ENCODE data around the gene FOXA2.

FOXA2 gene

GRCh38 chr20:22626496-22626895, 42.1 kb upstream of the FOXA2 start:
- Histone ChIP-seq H3K79me1 (ENCODE audit: low read length) (no peaks in the 10 kb centered on the region), H3K4me2 (ENCODE audit: low read length) (no peak overlapping the region), H3K9me3 (ENCODE audit: insufficient read depth, low read depth, low read length) (peaks cover 2% of the 10 kb centered on the region), H3K27ac (ENCODE audit: low read depth, low read length) (no peak overlapping the region), H2AFZ (ENCODE audit: insufficient read depth, low read length, poor library complexity) (no peak overlapping the region), H2BK12ac (ENCODE audit: low read length) (no peak overlapping the region), H2BK5ac (ENCODE audit: low read depth, low read length, poor library complexity) (no peak overlapping the region), H3K4me1 (ENCODE audit: control insufficient read depth in 1 of 2, insufficient read depth in 2 of 2, low read length in 2 of 2) (no peaks in the 10 kb centered on the region), H3K27me3 (ENCODE audit: insufficient read depth, low read length) (no peaks in the 10 kb centered on the region), H4K12ac (ENCODE audit: low read depth, low read length) (no peak overlapping the region), H2BK120ac (ENCODE audit: insufficient read depth, low read length, poor library complexity) (no peak overlapping the region), H3K4ac (ENCODE audit: low read depth, low read length) (no peak overlapping the region), H3K23ac (ENCODE audit: low read length) (no peak overlapping the region), H3K14ac (ENCODE audit: low read length) (no peak overlapping the region), H3K36me3 (ENCODE audit: control insufficient read depth in 1 of 2, insufficient read depth in 2 of 2, low read length in 2 of 2) (no peaks in the 10 kb centered on the region), H3K18ac (ENCODE audit: low read length) (no peak overlapping the region), H4K8ac (ENCODE audit: low read depth, low read length) (no peak overlapping the region), H3K79me2 (ENCODE audit: control insufficient read depth, insufficient read depth, low read length, poor library complexity) (no peaks in the 10 kb centered on the region), H3K9ac (ENCODE audit: low read length) (no peak overlapping the region), H2AK5ac (ENCODE audit: low read length) (no peak overlapping the region), H3K4me3 (ENCODE audit: low read depth, low read length) (no peak overlapping the region), H4K91ac (ENCODE audit: low read depth, low read length) (no peak overlapping the region)
- DNase-seq = no peak
- no CpG with 5 or more reads among the region's 1 CpG for WGBS (ENCODE audit: extremely low coverage, insufficient coverage, insufficient read length)

DNA sequence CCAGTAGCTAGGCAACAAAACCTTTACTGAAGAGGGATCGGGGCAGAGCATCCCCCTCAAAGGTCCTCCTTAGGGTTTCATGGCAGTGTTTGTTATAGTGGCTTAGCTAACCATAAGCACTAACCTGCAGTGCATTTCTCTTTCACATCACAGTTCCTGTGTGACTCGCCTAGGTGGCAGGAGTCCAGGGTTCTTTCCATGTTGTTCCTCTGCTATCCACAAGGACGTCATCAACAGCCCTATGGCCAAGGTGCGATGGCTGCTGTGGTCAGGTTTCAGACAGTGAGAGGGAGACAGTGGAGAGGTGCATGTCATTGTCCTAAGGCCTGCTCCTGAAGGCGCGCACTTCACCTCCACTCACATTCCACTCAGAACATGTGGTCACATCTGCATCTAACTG, 38.8 kb upstream of the FOXA2 start:
- H3K14ac ChIP-seq (ENCODE audit: low read length) = no peak overlapping the region
- no peaks in the 10 kb centered on the region for H3K36me3 ChIP-seq (ENCODE audit: control insufficient read depth in 1 of 2, insufficient read depth in 2 of 2, low read length in 2 of 2)
- no peaks in the 10 kb centered on the region for H3K4me1 ChIP-seq (ENCODE audit: control insufficient read depth in 1 of 2, insufficient read depth in 2 of 2, low read length in 2 of 2)
- H4K12ac ChIP-seq (ENCODE audit: low read depth, low read length) = no peak overlapping the region
- H4K91ac ChIP-seq (ENCODE audit: low read depth, low read length) = no peak overlapping the region
- no peak overlapping the region for H2BK5ac ChIP-seq (ENCODE audit: low read depth, low read length, poor library complexity)
- no peak overlapping the region for H3K9ac ChIP-seq (ENCODE audit: low read length)
- WGBS (ENCODE audit: extremely low coverage, insufficient coverage, insufficient read length) = no CpG with 5 or more reads among the region's 6 CpGs
- H2AK5ac ChIP-seq (ENCODE audit: low read length) = no peak overlapping the region
- no peaks in the 10 kb centered on the region for H3K79me1 ChIP-seq (ENCODE audit: low read length)
- no peak overlapping the region for H3K4ac ChIP-seq (ENCODE audit: low read depth, low read length)
- peaks cover 2% of the 10 kb centered on the region for H3K9me3 ChIP-seq (ENCODE audit: insufficient read depth, low read depth, low read length)
- H3K27ac ChIP-seq (ENCODE audit: low read depth, low read length) = no peak overlapping the region
- H3K4me3 ChIP-seq (ENCODE audit: low read depth, low read length) = no peak overlapping the region
- H3K79me2 ChIP-seq (ENCODE audit: control insufficient read depth, insufficient read depth, low read length, poor library complexity) = no peaks in the 10 kb centered on the region
- H3K23ac ChIP-seq (ENCODE audit: low read length) = no peak overlapping the region
- no peak overlapping the region for H3K4me2 ChIP-seq (ENCODE audit: low read length)
- H3K27me3 ChIP-seq (ENCODE audit: insufficient read depth, low read length) = no peaks in the 10 kb centered on the region
- no peak overlapping the region for H3K18ac ChIP-seq (ENCODE audit: low read length)
- no peak for DNase-seq
- H2AFZ ChIP-seq (ENCODE audit: insufficient read depth, low read length, poor library complexity) = no peak overlapping the region
- H2BK120ac ChIP-seq (ENCODE audit: insufficient read depth, low read length, poor library complexity) = no peak overlapping the region
- H2BK12ac ChIP-seq (ENCODE audit: low read length) = no peak overlapping the region
- no peak overlapping the region for H4K8ac ChIP-seq (ENCODE audit: low read depth, low read length)

DNA sequence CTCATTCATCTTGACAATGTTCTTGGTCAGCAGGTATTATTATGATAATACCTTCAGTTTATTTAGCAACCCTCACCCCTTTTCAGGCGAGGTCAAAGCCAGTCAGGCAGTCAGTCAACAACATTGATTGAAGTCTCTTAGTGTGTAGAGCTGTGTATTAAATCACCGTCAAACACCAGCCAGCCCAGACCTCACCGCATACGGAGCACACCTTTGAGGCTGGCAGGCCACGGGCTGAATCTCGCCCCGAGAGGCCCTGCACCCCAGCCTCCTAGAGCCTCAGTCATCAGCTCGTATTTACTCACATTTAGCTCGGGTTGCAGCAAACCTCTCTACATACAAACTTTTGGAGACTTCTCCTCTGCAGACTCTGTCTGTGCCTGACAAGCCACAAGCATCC, 36.0 kb upstream of the FOXA2 start:
- H2BK120ac ChIP-seq (ENCODE audit: insufficient read depth, low read length, poor library complexity) = no peak overlapping the region
- no peaks in the 10 kb centered on the region for H3K79me2 ChIP-seq (ENCODE audit: control insufficient read depth, insufficient read depth, low read length, poor library complexity)
- no peak overlapping the region for H3K14ac ChIP-seq (ENCODE audit: low read length)
- H3K4me1 ChIP-seq (ENCODE audit: control insufficient read depth in 1 of 2, insufficient read depth in 2 of 2, low read length in 2 of 2) = no peaks in the 10 kb centered on the region
- no peak overlapping the region for H3K9ac ChIP-seq (ENCODE audit: low read length)
- H2BK12ac ChIP-seq (ENCODE audit: low read length) = no peak overlapping the region
- H3K27me3 ChIP-seq (ENCODE audit: insufficient read depth, low read length) = no peaks in the 10 kb centered on the region
- no peak overlapping the region for H3K23ac ChIP-seq (ENCODE audit: low read length)
- H4K12ac ChIP-seq (ENCODE audit: low read depth, low read length) = no peak overlapping the region
- no peak overlapping the region for H3K27ac ChIP-seq (ENCODE audit: low read depth, low read length)
- H4K91ac ChIP-seq (ENCODE audit: low read depth, low read length) = no peak overlapping the region
- H3K4ac ChIP-seq (ENCODE audit: low read depth, low read length) = no peak overlapping the region
- H2AFZ ChIP-seq (ENCODE audit: insufficient read depth, low read length, poor library complexity) = no peak overlapping the region
- H2BK5ac ChIP-seq (ENCODE audit: low read depth, low read length, poor library complexity) = no peak overlapping the region
- peaks cover 2% of the 10 kb centered on the region for H3K9me3 ChIP-seq (ENCODE audit: insufficient read depth, low read depth, low read length)
- no peak overlapping the region for H3K18ac ChIP-seq (ENCODE audit: low read length)
- no CpG with 5 or more reads among the region's 9 CpGs for WGBS (ENCODE audit: extremely low coverage, insufficient coverage, insufficient read length)
- H3K36me3 ChIP-seq (ENCODE audit: control insufficient read depth in 1 of 2, insufficient read depth in 2 of 2, low read length in 2 of 2) = no peaks in the 10 kb centered on the region
- H3K4me2 ChIP-seq (ENCODE audit: low read length) = no peak overlapping the region
- no peak overlapping the region for H2AK5ac ChIP-seq (ENCODE audit: low read length)
- no peak overlapping the region for H4K8ac ChIP-seq (ENCODE audit: low read depth, low read length)
- H3K79me1 ChIP-seq (ENCODE audit: low read length) = no peaks in the 10 kb centered on the region
- no peak for DNase-seq
- no peak overlapping the region for H3K4me3 ChIP-seq (ENCODE audit: low read depth, low read length)

- Histone ChIP-seq H3K4ac (ENCODE audit: low read depth, low read length) (no peak overlapping the region), H3K4me1 (ENCODE audit: control insufficient read depth in 1 of 2, insufficient read depth in 2 of 2, low read length in 2 of 2) (no peaks in the 10 kb centered on the region), H4K91ac (ENCODE audit: low read depth, low read length) (no peak overlapping the region), H2BK12ac (ENCODE audit: low read length) (no peak overlapping the region), H3K4me3 (ENCODE audit: low read depth, low read length) (no peak overlapping the region), H3K79me1 (ENCODE audit: low read length) (no peaks in the 10 kb centered on the region), H2AFZ (ENCODE audit: insufficient read depth, low read length, poor library complexity) (no peak overlapping the region), H3K9me3 (ENCODE audit: insufficient read depth, low read depth, low read length) (peaks cover 2% of the 10 kb centered on the region), H3K23ac (ENCODE audit: low read length) (no peak overlapping the region), H4K8ac (ENCODE audit: low read depth, low read length) (no peak overlapping the region), H3K18ac (ENCODE audit: low read length) (no peak overlapping the region), H3K27me3 (ENCODE audit: insufficient read depth, low read length) (no peaks in the 10 kb centered on the region), H4K12ac (ENCODE audit: low read depth, low read length) (no peak overlapping the region), H2BK5ac (ENCODE audit: low read depth, low read length, poor library complexity) (no peak overlapping the region), H3K9ac (ENCODE audit: low read length) (no peak overlapping the region), H3K79me2 (ENCODE audit: control insufficient read depth, insufficient read depth, low read length, poor library complexity) (no peaks in the 10 kb centered on the region), H2BK120ac (ENCODE audit: insufficient read depth, low read length, poor library complexity) (no peak overlapping the region), H3K36me3 (ENCODE audit: control insufficient read depth in 1 of 2, insufficient read depth in 2 of 2, low read length in 2 of 2) (no peaks in the 10 kb centered on the region), H3K27ac (ENCODE audit: low read depth, low read length) (no peak overlapping the region), H3K4me2 (ENCODE audit: low read length) (no peak overlapping the region), H2AK5ac (ENCODE audit: low read length) (no peak overlapping the region), H3K14ac (ENCODE audit: low read length) (no peak overlapping the region)
- no CpG with 5 or more reads among the region's 6 CpGs for WGBS (ENCODE audit: extremely low coverage, insufficient coverage, insufficient read length)
- no peak for DNase-seq
Measured at GRCh38 chr20:22619806-22620205, 35.4 kb upstream of the FOXA2 start.

Measured in trophoblast cell (in vitro differentiated cells and primary cell).